PC-3 (cell line): ENCODE measurements around the gene UBAP2. TPM values are rescaled to one million over a fixed set of nuclear protein-coding genes. Genes with fewer than 3 reads are reported as not detected.

Experiments
- ATAC-seq: fragments of 200-7000 bp; cut with Tn5 transposase; 2 replicates; pipeline ENCODE4 v1.9.1; 2020; ENCODE audit warnings: mild to moderate bottlenecking, moderate library complexity
- BruUV-seq: library from RNA; stranded (reverse); fragments of 400-500 nt; replicated peaks from 2 replicates; lab custom pipeline; 2021; lab: Mats Ljungman, UMichigan
- CTCF ChIA-PET: fragments of 300-600 bp; sonication (Branson Sonifier 250); formaldehyde crosslinking; loops from one replicate; lab custom pipeline; 2022; ENCODE audit warnings: antibody characterized with exemption; lab: Charles Lee
- POLR2A ChIA-PET: fragments of 300-600 bp; sonication (Branson Sonifier 250); formaldehyde crosslinking; loops from one replicate; lab custom pipeline; 2022; ENCODE audit warnings: antibody characterized with exemption; ENCODE audit not compliant: unreplicated experiment; lab: Charles Lee
- DNase-seq: peaks from one replicate; pipeline ENCODE4 v3.0.0-alpha.2; 2015
- H2AFZ ChIP-seq: fragments of 300-600 bp; sonication (generic); 2 replicates; pipeline ENCODE4 v1.6.0; 2016; ENCODE audit warnings: antibody characterized with exemption, low read length
- H3F3A ChIP-seq: fragments of 300-600 bp; sonication (generic); one replicate; pipeline ENCODE4 v1.6.0; 2017; ENCODE audit warnings: antibody characterized with exemption, low read length, control low read depth, mild to moderate bottlenecking; ENCODE audit not compliant: unreplicated experiment
- H3K27ac ChIP-seq: fragments of 300-600 bp; sonication (generic); 2 replicates; pipeline ENCODE4 v1.5.1; 2016; ENCODE audit warnings: mild to moderate bottlenecking, low read length
- H3K27me3 ChIP-seq: fragments of 300-600 bp; sonication (generic); 2 replicates; pipeline ENCODE4 v1.6.1; 2016; ENCODE audit warnings: low read length, mixed read lengths
- H3K36me3 ChIP-seq: fragments of 300-600 bp; sonication (generic); 2 replicates; pipeline ENCODE4 v1.6.1; 2016; ENCODE audit warnings: low read depth, mixed run types, low read length, mixed read lengths
- H3K4me1 ChIP-seq: fragments of 300-600 bp; sonication (generic); 2 replicates; pipeline ENCODE4 v1.5.1; 2016; ENCODE audit warnings: low read length; ENCODE audit not compliant: insufficient read depth
- H3K4me2 ChIP-seq: fragments of 300-600 bp; sonication (generic); 2 replicates; pipeline ENCODE4 v1.6.0; 2016; ENCODE audit warnings: low read length
- H3K4me3 ChIP-seq: fragments of 300-600 bp; sonication (generic); 2 replicates; pipeline ENCODE4 v1.5.1; 2016; ENCODE audit warnings: mild to moderate bottlenecking, low read length, mixed read lengths
- H3K79me2 ChIP-seq: fragments of 300-600 bp; sonication (generic); 2 replicates; pipeline ENCODE4 v1.6.1; 2017; ENCODE audit warnings: low read length, mixed read lengths
- H3K9ac ChIP-seq: fragments of 300-600 bp; sonication (generic); 2 replicates; pipeline ENCODE4 v1.6.0; 2016; ENCODE audit warnings: mild to moderate bottlenecking, low read length
- H3K9me2 ChIP-seq: fragments of 300-600 bp; sonication (generic); replicated peaks from 2 replicates; pipeline ENCODE4 v1.6.1; 2016; ENCODE audit warnings: mixed run types, low read length, mixed read lengths
- H3K9me3 ChIP-seq: fragments of 300-600 bp; sonication (generic); 2 replicates; pipeline ENCODE4 v1.6.1; 2016; ENCODE audit warnings: low read length, mixed read lengths
- H4K20me1 ChIP-seq: fragments of 300-600 bp; sonication (generic); 2 replicates; pipeline ENCODE4 v1.6.1; 2016; ENCODE audit warnings: low read length, mixed read lengths
- EZH2 ChIP-seq: fragments of 300-600 bp; sonication (generic); IDR thresholded peaks from one replicate; pipeline ENCODE4 v1.6.1; 2017; ENCODE audit warnings: antibody characterized with exemption, mild to moderate bottlenecking, low read length; ENCODE audit not compliant: unreplicated experiment
- EZH2phosphoT487 ChIP-seq: fragments of 300-600 bp; sonication (generic); IDR thresholded peaks from 2 replicates; pipeline ENCODE4 v1.6.1; 2018; ENCODE audit warnings: mild to moderate bottlenecking, antibody characterized with exemption, low read length, borderline replicate concordance
- intact Hi-C: fragments of 100-400 bp; cut with micrococcal nuclease; formaldehyde crosslinking; loops from 2 replicates; pipeline ENCODE4 v1.9.0; 2023
- total RNA-seq: library from RNA; depleted of rRNA; stranded (reverse); fragments of >200 nt; gene quantifications from 2 replicates; pipeline ENCODE4 v1.2.3, GENCODE V29; 2014
- TF ChIP-seq, protein P1 (sequence below): fragments of 300-600 bp; sonication (generic); conservative IDR thresholded peaks from 2 replicates; pipeline ENCODE4 v1.5.1; 2017; ENCODE audit warnings: antibody characterized with exemption, low read depth, mild to moderate bottlenecking, low read length

The UBAP2 gene
- total RNA-seq, 1 experiment from 2014 or later, result 12.6 TPM

GRCh38 chr9:34070606-34071324, 22.1 kb upstream of the UBAP2 start:
- Histone ChIP-seq H4K20me1 (no peaks in the 10 kb centered on the region), H3K4me3 (no peak overlapping the region), H3K36me3 (no peaks in the 10 kb centered on the region), H2AFZ (no peak overlapping the region), H3K4me1 (peaks cover 26% of the 10 kb centered on the region), H3K4me2 (no peak overlapping the region), H3K27ac (no peak overlapping the region), H3K79me2 (no peaks in the 10 kb centered on the region), H3K9ac (no peak overlapping the region), H3K27me3 (no peaks in the 10 kb centered on the region), H3K9me2 (no peaks in the 10 kb centered on the region), H3K9me3 (no peaks in the 10 kb centered on the region), H3F3A (no peaks in the 10 kb centered on the region)
- POLR2A ChIA-PET, result no interaction called here
- CTCF ChIA-PET, result no interaction called here
- TF ChIP-seq EZH2phosphoT487 (no peak), EZH2 (no peak)
- TF ChIP-seq, protein P1, sequence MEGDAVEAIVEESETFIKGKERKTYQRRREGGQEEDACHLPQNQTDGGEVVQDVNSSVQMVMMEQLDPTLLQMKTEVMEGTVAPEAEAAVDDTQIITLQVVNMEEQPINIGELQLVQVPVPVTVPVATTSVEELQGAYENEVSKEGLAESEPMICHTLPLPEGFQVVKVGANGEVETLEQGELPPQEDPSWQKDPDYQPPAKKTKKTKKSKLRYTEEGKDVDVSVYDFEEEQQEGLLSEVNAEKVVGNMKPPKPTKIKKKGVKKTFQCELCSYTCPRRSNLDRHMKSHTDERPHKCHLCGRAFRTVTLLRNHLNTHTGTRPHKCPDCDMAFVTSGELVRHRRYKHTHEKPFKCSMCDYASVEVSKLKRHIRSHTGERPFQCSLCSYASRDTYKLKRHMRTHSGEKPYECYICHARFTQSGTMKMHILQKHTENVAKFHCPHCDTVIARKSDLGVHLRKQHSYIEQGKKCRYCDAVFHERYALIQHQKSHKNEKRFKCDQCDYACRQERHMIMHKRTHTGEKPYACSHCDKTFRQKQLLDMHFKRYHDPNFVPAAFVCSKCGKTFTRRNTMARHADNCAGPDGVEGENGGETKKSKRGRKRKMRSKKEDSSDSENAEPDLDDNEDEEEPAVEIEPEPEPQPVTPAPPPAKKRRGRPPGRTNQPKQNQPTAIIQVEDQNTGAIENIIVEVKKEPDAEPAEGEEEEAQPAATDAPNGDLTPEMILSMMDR, result no peak
- ATAC-seq (no peak), DNase-seq (peak; percentile 6)
- no TSS peak for BruUV-seq
- intact Hi-C loops, result loop anchor here (5.0 kb wide), 1 partner anchor 48 kb away; no protein-coding TSS in a partner anchor

- Histone ChIP-seq H3K4me3 (no peak overlapping the region), H3K27ac (no peak overlapping the region), H4K20me1 (no peaks in the 10 kb centered on the region), H3K36me3 (no peaks in the 10 kb centered on the region), H3K27me3 (no peaks in the 10 kb centered on the region), H2AFZ (no peak overlapping the region), H3K4me2 (no peak overlapping the region), H3K4me1 (peaks cover 26% of the 10 kb centered on the region), H3F3A (no peaks in the 10 kb centered on the region), H3K79me2 (no peaks in the 10 kb centered on the region), H3K9me2 (no peaks in the 10 kb centered on the region), H3K9ac (no peak overlapping the region), H3K9me3 (no peaks in the 10 kb centered on the region)
- no peak for TF ChIP-seq EZH2phosphoT487
- TF ChIP-seq, protein P1, result no peak
- TF ChIP-seq EZH2, result no peak
- BruUV-seq, result no TSS peak
- ChIA-PET CTCF (no interaction called here), POLR2A (no interaction called here)
- no peak for ATAC-seq
- intact Hi-C loops, result loop anchor here (5.0 kb wide), 1 partner anchor 48 kb away; no protein-coding TSS in a partner anchor
- peak; percentile 78 for DNase-seq
Measured at GRCh38 chr9:34069831-34070230, 21.1 kb upstream of the UBAP2 start.

DNA sequence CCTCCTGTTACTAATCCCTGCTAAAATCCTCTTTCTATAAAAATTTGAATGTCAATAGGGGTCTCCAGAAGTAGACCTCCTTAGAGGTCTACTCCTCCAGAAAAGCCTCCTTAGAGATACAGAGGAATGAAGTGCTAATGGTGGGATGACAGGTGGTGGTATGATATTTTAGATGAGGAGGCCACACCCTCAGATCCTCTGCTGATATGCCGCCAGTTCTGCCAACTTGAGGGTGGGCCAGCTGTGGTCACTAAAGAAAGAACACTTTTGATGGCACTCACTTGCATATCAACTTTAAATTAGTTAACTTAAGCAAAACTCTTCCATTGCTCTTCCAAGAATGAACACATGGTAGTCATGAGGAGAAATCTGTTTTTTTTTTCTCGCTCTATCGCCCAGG, 16.9 kb upstream of the UBAP2 start:
- no peaks in the 10 kb centered on the region for H4K20me1 ChIP-seq
- DNase-seq (no peak), ATAC-seq (no peak)
- no peak overlapping the region for H3K4me3 ChIP-seq
- no peak overlapping the region for H2AFZ ChIP-seq
- intact Hi-C loops, result no loop called here
- no peaks in the 10 kb centered on the region for H3K9me2 ChIP-seq
- H3K9me3 ChIP-seq, result no peaks in the 10 kb centered on the region
- H3K27ac ChIP-seq, result no peak overlapping the region
- no peaks in the 10 kb centered on the region for H3K36me3 ChIP-seq
- no peaks in the 10 kb centered on the region for H3K27me3 ChIP-seq
- no peaks in the 10 kb centered on the region for H3F3A ChIP-seq
- TF ChIP-seq EZH2, result no peak
- TF ChIP-seq, protein P1, result no peak
- no peak for TF ChIP-seq EZH2phosphoT487
- no peak overlapping the region for H3K9ac ChIP-seq
- ChIA-PET CTCF (no interaction called here), POLR2A (no interaction called here)
- H3K79me2 ChIP-seq, result no peaks in the 10 kb centered on the region
- no peak overlapping the region for H3K4me2 ChIP-seq
- no TSS peak for BruUV-seq
- H3K4me1 ChIP-seq, result peaks cover 8% of the 10 kb centered on the region; the same call in 1 of the 2 replicates
